ENCODE results near the gene TTF1. TPM values are rescaled to one million over a fixed set of nuclear protein-coding genes. Genes with fewer than 3 reads are reported as not detected.

TTF1 gene
- total and polyA plus RNA-seq, 4 donors, result 10.1 to 17.3 (median 13.3) TPM

- peaks cover 0 to 66% (median 48%) of the 10 kb centered on the region in 3 donors for H3K27me3 ChIP-seq (ENCODE audit: control insufficient read depth in 3 of 3, insufficient read depth in 3 of 3, low read length in 2 of 3)
- WGBS, 2 donors, result 79 to 83% methylated on average over 5 of the region's 5 CpGs
- DNase-seq, result no peak
Observed at GRCh38 chr9:132423503-132423902, 16.9 kb upstream of the TTF1 start.

GRCh38 chr9:132422574-132422973 is 15.9 kb upstream of the TTF1 start:
- ATAC-seq (ENCODE audit: insufficient read depth, low FRiP score) (no peak), DNase-seq (no peak)
- H3K4me1 ChIP-seq (ENCODE audit: control insufficient read depth in 5 of 5, insufficient read depth in 5 of 5, low read length in 5 of 5), result no peaks in the 10 kb centered on the region
- 56 to 60% methylated on average over 5 of the region's 5 CpGs for WGBS, 2 donors
- peaks cover 0 to 71% (median 49%) of the 10 kb centered on the region in 3 donors for H3K27me3 ChIP-seq (ENCODE audit: control insufficient read depth in 3 of 3, insufficient read depth in 3 of 3, low read length in 2 of 3)
- peaks cover 0 to 4% (median 0%) of the 10 kb centered on the region in 4 donors for H3K9me3 ChIP-seq (ENCODE audit: control insufficient read depth in 4 of 4, insufficient read depth in 3 of 4, low read length in 3 of 4)
- H3K9ac ChIP-seq (ENCODE audit: insufficient read depth in 1 of 2, low read length in 2 of 2), result no peak overlapping the region
- H3K27ac ChIP-seq (ENCODE audit: low read depth in 1 of 2, low read length in 1 of 2), result no peak overlapping the region
- TF ChIP-seq CTCF (IDR thresholded peaks at IDR 0.05; ENCODE audit: control extremely low read depth, extremely low read depth), result no peak
- no peak overlapping the region for H3K4me3 ChIP-seq
- H3K36me3 ChIP-seq (ENCODE audit: control insufficient read depth in 4 of 4, insufficient read depth in 4 of 4, low read length in 4 of 4), result no peaks in the 10 kb centered on the region

More at GRCh38 chr9:132423503-132423902, 16.9 kb upstream of the TTF1 start:
- Histone ChIP-seq H3K4me3 (no peak overlapping the region), H3K9me3 (ENCODE audit: control insufficient read depth in 4 of 4, insufficient read depth in 3 of 4, low read length in 3 of 4) (peaks cover 0 to 4% (median 0%) of the 10 kb centered on the region in 4 donors), H3K27ac (ENCODE audit: low read depth in 1 of 2, low read length in 1 of 2) (no peak overlapping the region), H3K9ac (ENCODE audit: insufficient read depth in 1 of 2, low read length in 2 of 2) (no peak overlapping the region), H3K36me3 (ENCODE audit: control insufficient read depth in 4 of 4, insufficient read depth in 4 of 4, low read length in 4 of 4) (no peaks in the 10 kb centered on the region), H3K4me1 (ENCODE audit: control insufficient read depth in 5 of 5, insufficient read depth in 5 of 5, low read length in 5 of 5) (no peaks in the 10 kb centered on the region)
- ATAC-seq (ENCODE audit: insufficient read depth, low FRiP score), result no peak
- no peak for TF ChIP-seq CTCF (IDR thresholded peaks at IDR 0.05; ENCODE audit: control extremely low read depth, extremely low read depth)

- no peak overlapping the region for H3K4me3 ChIP-seq
- H3K4me1 ChIP-seq (ENCODE audit: control insufficient read depth in 5 of 5, insufficient read depth in 5 of 5, low read length in 5 of 5), result no peaks in the 10 kb centered on the region
- no peak overlapping the region for H3K27ac ChIP-seq (ENCODE audit: low read depth in 1 of 2, low read length in 1 of 2)
- H3K9me3 ChIP-seq (ENCODE audit: control insufficient read depth in 4 of 4, insufficient read depth in 3 of 4, low read length in 3 of 4), result peaks cover 0 to 4% (median 0%) of the 10 kb centered on the region in 4 donors
- no peaks in the 10 kb centered on the region for H3K36me3 ChIP-seq (ENCODE audit: control insufficient read depth in 4 of 4, insufficient read depth in 4 of 4, low read length in 4 of 4)
- 54 to 68% methylated on average over 5 of the region's 5 CpGs for WGBS, 2 donors
- no peak for TF ChIP-seq CTCF (IDR thresholded peaks at IDR 0.05; ENCODE audit: control extremely low read depth, extremely low read depth)
- no peak for DNase-seq
- H3K27me3 ChIP-seq (ENCODE audit: control insufficient read depth in 3 of 3, insufficient read depth in 3 of 3, low read length in 2 of 3), result peaks cover under 1 to 63% (median 40%) of the 10 kb centered on the region in 3 donors
- no peak for ATAC-seq (ENCODE audit: insufficient read depth, low FRiP score)
- H3K9ac ChIP-seq (ENCODE audit: insufficient read depth in 1 of 2, low read length in 2 of 2), result no peak overlapping the region
Observed at GRCh38 chr9:132418726-132419363, 12.2 kb upstream of the TTF1 start.

All from lung (tissue), 12 donors.